Endothelial cell of umbilical vein (primary cell): ENCODE data around the gene RNF11. TPM values are rescaled to one million over a fixed set of nuclear protein-coding genes. Genes with fewer than 3 reads are reported as not detected.

Experiments used
- BruUV-seq: library from RNA; stranded (reverse); fragments of 400-500 nt; replicated peaks from 2 replicates; lab custom pipeline; 2021; lab: Mats Ljungman, UMichigan
- CTCF ChIA-PET: fragments of 300-600, 350-600 bp; sonication (Branson Sonifier 250); formaldehyde crosslinking; loops from one replicate; lab custom pipeline; 2021; ENCODE audit warnings: antibody characterized with exemption, inconsistent platforms; lab: Charles Lee
- POLR2A ChIA-PET: fragments of 300-600, 350-600 bp; sonication (Branson Sonifier 250); formaldehyde crosslinking; loops from one replicate; lab custom pipeline; 2021; ENCODE audit warnings: antibody characterized with exemption, inconsistent platforms; lab: Charles Lee
- DNase-seq: peaks from one replicate; pipeline ENCODE4 v3.0.0-alpha.2; 2011; ENCODE audit warnings: low read depth, low spot score
- FAIRE-seq: peaks from 2 replicates; lab custom pipeline; 2011; peaks lifted over from hg19 to GRCh38; lab: Jason Lieb, UNC
- H2AFZ ChIP-seq: 2 replicates; pipeline ENCODE4 v1.6.0; 2012; ENCODE audit warnings: low read depth, low read length, control low read depth, inconsistent platforms
- H3K27ac ChIP-seq: 2 replicates; pipeline ENCODE4 v1.5.1; 2011; ENCODE audit warnings: low read depth, mild to moderate bottlenecking, control low read depth, low read length, moderate library complexity; ENCODE audit not compliant: insufficient read depth
- H3K27me3 ChIP-seq, 2 experiments: 2 replicates each; pipeline versions ENCODE4 v1.6.0 to v1.6.1; 2011; ENCODE audit warnings: low read length in 2 of 2, mixed read lengths in 1 of 2; ENCODE audit not compliant: control insufficient read depth in 2 of 2, insufficient read depth in 2 of 2
- H3K36me3 ChIP-seq, 2 experiments: 2 replicates in 1 of 2; 3 replicates in 1 of 2; pipeline ENCODE4 v1.5.1; 2011; ENCODE audit warnings: low read length in 2 of 2, mild to moderate bottlenecking in 1 of 2, moderate library complexity in 1 of 2; ENCODE audit not compliant: control insufficient read depth in 2 of 2, insufficient read depth in 2 of 2; ENCODE audit errors: extremely low read depth in 1 of 2
- H3K4me1 ChIP-seq: 3 replicates; pipeline ENCODE4 v1.5.1; 2011; ENCODE audit warnings: mild to moderate bottlenecking, low read length; ENCODE audit not compliant: control insufficient read depth, insufficient read depth; ENCODE audit errors: extremely low read depth
- H3K4me2 ChIP-seq: 2 replicates; pipeline ENCODE4 v1.6.1; 2011; ENCODE audit warnings: low read length, control low read depth, mixed read lengths; ENCODE audit not compliant: insufficient read depth
- H3K4me3 ChIP-seq, 3 experiments: fragments of 200-600 bp in 1 of 3; sonication (generic), shearing (Covaris generic) in 1 of 3; replicated peaks in 1 of 3; 2 replicates each; pipeline ENCODE4 v1.5.1; 2011 to 2016; ENCODE audit warnings: control low read depth in 3 of 3, low read length in 3 of 3, mild to moderate bottlenecking in 2 of 3, inconsistent platforms in 1 of 3, low read depth in 1 of 3, moderate library complexity in 1 of 3; ENCODE audit not compliant: insufficient read depth in 1 of 3
- H3K79me2 ChIP-seq: 2 replicates; pipeline ENCODE4 v1.6.0; 2012; ENCODE audit warnings: low read length, inconsistent platforms; ENCODE audit not compliant: control insufficient read depth, insufficient read depth
- H3K9ac ChIP-seq: replicated peaks from 2 replicates; pipeline ENCODE3; 2011; ENCODE audit warnings: low read length, control low read depth; ENCODE audit not compliant: insufficient read depth; ENCODE audit errors: extremely low read depth
- H3K9me1 ChIP-seq: replicated peaks from 3 replicates; pipeline ENCODE4 v1.6.0; 2011; ENCODE audit warnings: mild to moderate bottlenecking, low read length; ENCODE audit not compliant: control insufficient read depth, insufficient read depth; ENCODE audit errors: extremely low read depth
- H3K9me3 ChIP-seq: replicated peaks from 2 replicates; pipeline ENCODE4 v1.5.1; 2012; ENCODE audit warnings: low read length, inconsistent platforms; ENCODE audit not compliant: control insufficient read depth, insufficient read depth
- H4K20me1 ChIP-seq: replicated peaks from 2 replicates; pipeline ENCODE3; 2011; ENCODE audit warnings: mild to moderate bottlenecking, low read length; ENCODE audit not compliant: control insufficient read depth, insufficient read depth; ENCODE audit errors: extremely low read depth
- EZH2 ChIP-seq: IDR thresholded peaks from 2 replicates; pipeline ENCODE4 v1.6.1; 2012; ENCODE audit warnings: borderline replicate concordance, low read depth, mild to moderate bottlenecking, moderate library complexity, low read length, inconsistent platforms; ENCODE audit not compliant: severe bottlenecking
- FOS ChIP-seq: IDR thresholded peaks from 2 replicates; pipeline ENCODE4 v1.6.1; 2011; ENCODE audit warnings: mild to moderate bottlenecking, low read length, moderate library complexity, borderline replicate concordance; ENCODE audit not compliant: insufficient read depth
- GATA2 ChIP-seq: IDR thresholded peaks from 2 replicates; pipeline ENCODE4 v1.7.0; 2011; ENCODE audit warnings: low read depth, mild to moderate bottlenecking, moderate library complexity, mixed read lengths, low read length; ENCODE audit not compliant: insufficient read length, insufficient read depth
- JUN ChIP-seq: IDR thresholded peaks from 2 replicates; pipeline ENCODE4 v1.6.1; 2011; ENCODE audit warnings: borderline replicate concordance, low read depth; ENCODE audit not compliant: insufficient read length, insufficient read depth
- MYC ChIP-seq: IDR thresholded peaks from one replicate; pipeline ENCODE4 v1.6.1; 2011; ENCODE audit warnings: mild to moderate bottlenecking, low read depth, low read length
- POLR2A ChIP-seq: IDR thresholded peaks from 2 replicates; pipeline ENCODE4 v1.6.1; 2012; ENCODE audit warnings: low read depth, mild to moderate bottlenecking, control low read depth, low read length
- POLR2AphosphoS5 ChIP-seq: IDR thresholded peaks from 2 replicates; pipeline ENCODE4 v1.6.1; 2012; ENCODE audit warnings: low read depth, mild to moderate bottlenecking, control low read depth, low read length, moderate library complexity; ENCODE audit not compliant: insufficient read depth
- dilution Hi-C: fragments of 300-500 bp; cut with MboI; formaldehyde crosslinking; loops from one replicate; pipeline ENCODE4 v1.15.0; 2019; ENCODE audit warnings: low sequenced_read_pairs; ENCODE audit not compliant: extremely low pct_ligation_motif_present
- intact Hi-C: fragments of 100-400 bp; cut with micrococcal nuclease; formaldehyde crosslinking; loops from one replicate; pipeline ENCODE4 v1.10.0; 2022
- polyA plus RNA-seq, 4 experiments: library from polyadenylated mRNA; depleted of rRNA in 3 of 4; stranded (reverse) in 3 of 4; unstranded in 1 of 4; fragments of >200 nt; gene quantifications; 2 replicates each; pipeline versions ENCODE4 v1.2.1 to v1.2.3, GENCODE V29; 2011 to 2012; ENCODE audit warnings: missing spikeins in 1 of 4
- total RNA-seq: library from RNA; stranded (reverse); gene quantifications from 2 replicates; pipeline ENCODE4 v1.2.3, GENCODE V29; 2021
- TF ChIP-seq, protein P1 (sequence below), 2 donors: IDR thresholded peaks; 1 replicate in 1 of 2; 2 replicates in 1 of 2; pipeline ENCODE4 v1.5.1; 2011; ENCODE audit warnings: low read length in 2 of 2, mild to moderate bottlenecking in 2 of 2, moderate library complexity in 2 of 2, control low read depth in 1 of 2, inconsistent platforms in 1 of 2, low read depth in 1 of 2; ENCODE audit not compliant: insufficient read depth in 1 of 2; ENCODE audit errors: extremely low read depth in 1 of 2
- TF ChIP-seq, protein P2 (sequence below): IDR thresholded peaks from 2 replicates; pipeline ENCODE4 v1.6.1; 2011; ENCODE audit not compliant: insufficient read depth, insufficient read length

Gene RNF11
- total and polyA plus RNA-seq, 2 donors (not counting 3 experiments of a cell fraction or from before 2014, with no cell fraction given) = 75.2 to 82.9 TPM

DNA sequence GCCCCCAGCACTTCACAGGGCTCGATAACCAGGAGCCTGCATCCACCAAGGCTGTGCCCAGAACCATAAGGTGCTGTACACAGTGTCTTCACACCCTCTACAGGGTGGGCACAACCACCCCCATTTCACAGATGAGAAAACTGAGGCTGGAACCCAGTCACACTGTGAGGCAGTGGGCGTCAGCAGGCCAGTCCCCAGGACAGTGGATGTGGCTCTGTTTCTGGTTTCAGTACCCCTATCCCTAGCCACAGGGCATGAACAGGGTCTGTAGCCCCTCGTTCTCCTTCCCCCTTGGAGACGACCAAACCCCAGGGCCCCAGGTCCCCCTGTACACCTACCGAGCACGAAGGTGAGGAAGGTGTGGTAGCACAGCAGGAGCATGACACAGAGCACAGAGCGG is 66.7 kb downstream of the RNF11 start:
- H3K4me2 ChIP-seq = no peak overlapping the region
- no peak for FAIRE-seq
- no peaks in the 10 kb centered on the region for H3K36me3 ChIP-seq
- no peaks in the 10 kb centered on the region for H3K27me3 ChIP-seq
- H2AFZ ChIP-seq = no peak overlapping the region
- H3K4me1 ChIP-seq = peaks cover 19% of the 10 kb centered on the region
- BruUV-seq = no TSS peak
- POLR2A ChIA-PET = no interaction called here
- no peak overlapping the region for H3K27ac ChIP-seq
- no peaks in the 10 kb centered on the region for H3K9me1 ChIP-seq
- no peak overlapping the region for H3K4me3 ChIP-seq
- H3K9me3 ChIP-seq = no peaks in the 10 kb centered on the region
- intact Hi-C loops (no loop called here), dilution Hi-C loops (no loop called here)
- H4K20me1 ChIP-seq = no peaks in the 10 kb centered on the region
- H3K79me2 ChIP-seq = no peaks in the 10 kb centered on the region
- no peak overlapping the region for H3K9ac ChIP-seq
- CTCF ChIA-PET = no interaction called here
- TF ChIP-seq POLR2AphosphoS5 (no peak), JUN (no peak), EZH2 (no peak), GATA2 (no peak), POLR2A (no peak), MYC (no peak), FOS (no peak)
- TF ChIP-seq, protein P1, sequence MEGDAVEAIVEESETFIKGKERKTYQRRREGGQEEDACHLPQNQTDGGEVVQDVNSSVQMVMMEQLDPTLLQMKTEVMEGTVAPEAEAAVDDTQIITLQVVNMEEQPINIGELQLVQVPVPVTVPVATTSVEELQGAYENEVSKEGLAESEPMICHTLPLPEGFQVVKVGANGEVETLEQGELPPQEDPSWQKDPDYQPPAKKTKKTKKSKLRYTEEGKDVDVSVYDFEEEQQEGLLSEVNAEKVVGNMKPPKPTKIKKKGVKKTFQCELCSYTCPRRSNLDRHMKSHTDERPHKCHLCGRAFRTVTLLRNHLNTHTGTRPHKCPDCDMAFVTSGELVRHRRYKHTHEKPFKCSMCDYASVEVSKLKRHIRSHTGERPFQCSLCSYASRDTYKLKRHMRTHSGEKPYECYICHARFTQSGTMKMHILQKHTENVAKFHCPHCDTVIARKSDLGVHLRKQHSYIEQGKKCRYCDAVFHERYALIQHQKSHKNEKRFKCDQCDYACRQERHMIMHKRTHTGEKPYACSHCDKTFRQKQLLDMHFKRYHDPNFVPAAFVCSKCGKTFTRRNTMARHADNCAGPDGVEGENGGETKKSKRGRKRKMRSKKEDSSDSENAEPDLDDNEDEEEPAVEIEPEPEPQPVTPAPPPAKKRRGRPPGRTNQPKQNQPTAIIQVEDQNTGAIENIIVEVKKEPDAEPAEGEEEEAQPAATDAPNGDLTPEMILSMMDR (IDR thresholded peaks at IDR 0.05; ENCODE audit: extremely low read depth in 1 of 2, insufficient read depth in 1 of 2, low read depth in 1 of 2, low read length in 2 of 2) = no peak
- TF ChIP-seq, protein P2, sequence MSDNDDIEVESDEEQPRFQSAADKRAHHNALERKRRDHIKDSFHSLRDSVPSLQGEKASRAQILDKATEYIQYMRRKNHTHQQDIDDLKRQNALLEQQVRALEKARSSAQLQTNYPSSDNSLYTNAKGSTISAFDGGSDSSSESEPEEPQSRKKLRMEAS = no peak
- DNase-seq = no peak
